ENCODE results near the gene AARSD1.
"Not testable (repeated sequence)": the region's sequence is repeated elsewhere in the genome, so short reads cannot be mapped to it uniquely, and the experiment has no call there.

Gene AARSD1

GRCh38 chr17:42997390-42997983 is 33.2 kb upstream of the AARSD1 start:
- Histone ChIP-seq H3K27ac (ENCODE audit: low read length) (peak overlapping the region; percentile 79; the same call in 1 of the 2 replicates), H2AFZ (ENCODE audit: low read length) (peak overlapping the region; percentile 39), H3K27me3 (replicated peaks; ENCODE audit: insufficient read depth, low read length) (no peaks in the 10 kb centered on the region), H4K20me1 (ENCODE audit: insufficient read depth, low read length) (no peaks in the 10 kb centered on the region), H3K79me2 (ENCODE audit: low read length) (peaks cover 27% of the 10 kb centered on the region), H3F3A (ENCODE audit: insufficient read depth, low read length) (peaks cover 42% of the 10 kb centered on the region), H3K4me3 (ENCODE audit: low read length) (peak overlapping the region; percentile 48), H3K4me2 (ENCODE audit: low read depth, low read length) (peak overlapping the region; percentile 75), H3K4me1 (ENCODE audit: low read length) (peaks cover 14% of the 10 kb centered on the region), H3K9me2 (replicated peaks; ENCODE audit: insufficient read depth, low read length) (no peaks in the 10 kb centered on the region), H3K9ac (ENCODE audit: low read length) (peak overlapping the region; percentile 48; the same call in 1 of the 2 replicates), H3K9me3 (replicated peaks; ENCODE audit: insufficient read depth, low read length) (no peaks in the 10 kb centered on the region), H3K36me3 (replicated peaks; ENCODE audit: insufficient read depth, low read length) (peaks cover 10% of the 10 kb centered on the region)
- TF ChIP-seq CTCF (IDR thresholded peaks at IDR 0.05; ENCODE audit: low read length): no peak
- no peak for TF ChIP-seq EZH2 (optimal IDR thresholded peaks at IDR 0.05; ENCODE audit: low read depth, low read length)
- no peak for TF ChIP-seq EZH2phosphoT487 (IDR thresholded peaks at IDR 0.05; ENCODE audit: low read length)
- peak; percentile 18 for DNase-seq

- H3K27me3 ChIP-seq (replicated peaks; ENCODE audit: insufficient read depth, low read length); H3K4me3 ChIP-seq (ENCODE audit: low read length); H3K9me2 ChIP-seq (replicated peaks; ENCODE audit: insufficient read depth, low read length); H3K9ac ChIP-seq (ENCODE audit: low read length); DNase-seq; H3K4me2 ChIP-seq (ENCODE audit: low read depth, low read length); H4K20me1 ChIP-seq (ENCODE audit: insufficient read depth, low read length); H2AFZ ChIP-seq (ENCODE audit: low read length); H3K4me1 ChIP-seq (ENCODE audit: low read length); H3K27ac ChIP-seq (ENCODE audit: low read length); H3K9me3 ChIP-seq (replicated peaks; ENCODE audit: insufficient read depth, low read length); H3K79me2 ChIP-seq (ENCODE audit: low read length): not testable (repeated sequence)
- Histone ChIP-seq H3F3A (ENCODE audit: insufficient read depth, low read length) (peaks cover 20% of the 10 kb centered on the region), H3K36me3 (replicated peaks; ENCODE audit: insufficient read depth, low read length) (peaks cover 13% of the 10 kb centered on the region)
These were observed 29.7 kb upstream of the AARSD1 start for GRCh38 chr17:42993913-42994312.

- no peaks in the 10 kb centered on the region for H3K9me3 ChIP-seq (replicated peaks; ENCODE audit: insufficient read depth, low read length)
- no peak overlapping the region for H2AFZ ChIP-seq (ENCODE audit: low read length)
- no peaks in the 10 kb centered on the region for H4K20me1 ChIP-seq (ENCODE audit: insufficient read depth, low read length)
- no peak overlapping the region for H3K4me3 ChIP-seq (ENCODE audit: low read length)
- DNase-seq: no peak
- H3K9me2 ChIP-seq (replicated peaks; ENCODE audit: insufficient read depth, low read length): no peaks in the 10 kb centered on the region
- H3K9ac ChIP-seq (ENCODE audit: low read length): no peak overlapping the region
- H3K4me1 ChIP-seq (ENCODE audit: low read length): peaks cover 8% of the 10 kb centered on the region; the same call in 1 of the 2 replicates
- no peak for TF ChIP-seq CTCF (IDR thresholded peaks at IDR 0.05; ENCODE audit: low read length)
- no peak for TF ChIP-seq EZH2phosphoT487 (IDR thresholded peaks at IDR 0.05; ENCODE audit: low read length)
- no peak for TF ChIP-seq EZH2 (optimal IDR thresholded peaks at IDR 0.05; ENCODE audit: low read depth, low read length)
- H3K36me3 ChIP-seq (replicated peaks; ENCODE audit: insufficient read depth, low read length): peaks cover 16% of the 10 kb centered on the region
- no peaks in the 10 kb centered on the region for H3K79me2 ChIP-seq (ENCODE audit: low read length)
- no peak overlapping the region for H3K4me2 ChIP-seq (ENCODE audit: low read depth, low read length)
- no peak overlapping the region for H3K27ac ChIP-seq (ENCODE audit: low read length)
- H3K27me3 ChIP-seq (replicated peaks; ENCODE audit: insufficient read depth, low read length): no peaks in the 10 kb centered on the region
- peaks cover 12% of the 10 kb centered on the region for H3F3A ChIP-seq (ENCODE audit: insufficient read depth, low read length)
These were observed 28.6 kb upstream of the AARSD1 start for GRCh38 chr17:42992872-42993271.

- H3K9ac ChIP-seq (ENCODE audit: low read length): no peak overlapping the region
- H3K4me1 ChIP-seq (ENCODE audit: low read length): no peaks in the 10 kb centered on the region
- no peaks in the 10 kb centered on the region for H3K27me3 ChIP-seq (replicated peaks; ENCODE audit: insufficient read depth, low read length)
- no peaks in the 10 kb centered on the region for H3K9me2 ChIP-seq (replicated peaks; ENCODE audit: insufficient read depth, low read length)
- TF ChIP-seq CTCF (IDR thresholded peaks at IDR 0.05; ENCODE audit: low read length) (no peak), EZH2phosphoT487 (IDR thresholded peaks at IDR 0.05; ENCODE audit: low read length) (no peak), EZH2 (optimal IDR thresholded peaks at IDR 0.05; ENCODE audit: low read depth, low read length) (no peak)
- no peak overlapping the region for H2AFZ ChIP-seq (ENCODE audit: low read length)
- no peaks in the 10 kb centered on the region for H3F3A ChIP-seq (ENCODE audit: insufficient read depth, low read length)
- no peak overlapping the region for H3K27ac ChIP-seq (ENCODE audit: low read length)
- no peak overlapping the region for H3K4me3 ChIP-seq (ENCODE audit: low read length)
- H3K79me2 ChIP-seq (ENCODE audit: low read length): no peaks in the 10 kb centered on the region
- DNase-seq: no peak
- H3K4me2 ChIP-seq (ENCODE audit: low read depth, low read length): no peak overlapping the region
- no peaks in the 10 kb centered on the region for H4K20me1 ChIP-seq (ENCODE audit: insufficient read depth, low read length)
- no peaks in the 10 kb centered on the region for H3K9me3 ChIP-seq (replicated peaks; ENCODE audit: insufficient read depth, low read length)
- peaks cover 16% of the 10 kb centered on the region for H3K36me3 ChIP-seq (replicated peaks; ENCODE audit: insufficient read depth, low read length)
These were observed 27.2 kb upstream of the AARSD1 start for GRCh38 chr17:42991471-42991870.
